HUES48 (cell line): ENCODE measurements around the gene ADAMTS17.
"Not testable (repeated sequence)": the region's sequence is repeated elsewhere in the genome, so short reads cannot be mapped to it uniquely, and the experiment has no call there.

ENCODE experiments used
- H3K27ac ChIP-seq: one replicate; pipeline ENCODE4 v1.7.0; 2013; ENCODE audit warnings: low read depth, low read length, inconsistent platforms
- H3K27me3 ChIP-seq: 2 replicates; pipeline ENCODE4 v1.6.1; 2013; ENCODE audit warnings: mild to moderate bottlenecking, low read length; ENCODE audit not compliant: control insufficient read depth, insufficient read depth
- H3K36me3 ChIP-seq: 2 replicates; pipeline ENCODE4 v1.6.1; 2013; ENCODE audit warnings: low read length; ENCODE audit not compliant: control insufficient read depth, insufficient read depth
- H3K4me1 ChIP-seq: 2 replicates; pipeline ENCODE4 v1.6.1; 2013; ENCODE audit warnings: mild to moderate bottlenecking, low read length; ENCODE audit not compliant: control insufficient read depth, insufficient read depth
- H3K4me3 ChIP-seq: 2 replicates; pipeline ENCODE4 v1.5.1; 2013; ENCODE audit warnings: mild to moderate bottlenecking, low read depth, low read length
- H3K9ac ChIP-seq: 2 replicates; pipeline ENCODE4 v1.6.1; 2013; ENCODE audit warnings: mild to moderate bottlenecking, low read depth, low read length, moderate library complexity
- H3K9me3 ChIP-seq: 2 replicates; pipeline ENCODE4 v1.6.1; 2013; ENCODE audit warnings: low read length; ENCODE audit not compliant: control insufficient read depth, insufficient read depth

Gene ADAMTS17

GRCh38 chr15:99982662-99983061 lies 359.1 kb downstream of the ADAMTS17 start:
- H3K9me3 ChIP-seq = no peaks in the 10 kb centered on the region
- no peaks in the 10 kb centered on the region for H3K27me3 ChIP-seq
- no peak overlapping the region for H3K9ac ChIP-seq
- H3K36me3 ChIP-seq = no peaks in the 10 kb centered on the region
- H3K4me3 ChIP-seq = peak overlapping the region; percentile 42
- H3K4me1 ChIP-seq = peaks cover 40% of the 10 kb centered on the region
- H3K27ac ChIP-seq = peak overlapping the region; percentile 98

GRCh38 chr15:99981839-99982658 lies 359.7 kb downstream of the ADAMTS17 start:
- H3K36me3 ChIP-seq = no peaks in the 10 kb centered on the region
- peaks cover 40% of the 10 kb centered on the region for H3K4me1 ChIP-seq
- no peak overlapping the region for H3K4me3 ChIP-seq
- H3K9ac ChIP-seq = no peak overlapping the region
- no peaks in the 10 kb centered on the region for H3K27me3 ChIP-seq
- no peaks in the 10 kb centered on the region for H3K9me3 ChIP-seq
- H3K27ac ChIP-seq = peak overlapping the region; percentile 98

GRCh38 chr15:99981191-99981647 lies 360.6 kb downstream of the ADAMTS17 start:
- H3K9ac ChIP-seq = no peak overlapping the region
- H3K36me3 ChIP-seq = no peaks in the 10 kb centered on the region
- H3K4me1 ChIP-seq = peaks cover 40% of the 10 kb centered on the region
- no peak overlapping the region for H3K27ac ChIP-seq
- H3K27me3 ChIP-seq = no peaks in the 10 kb centered on the region
- no peaks in the 10 kb centered on the region for H3K9me3 ChIP-seq
- no peak overlapping the region for H3K4me3 ChIP-seq

- H3K27ac ChIP-seq = no peak overlapping the region
- no peaks in the 10 kb centered on the region for H3K27me3 ChIP-seq
- H3K9ac ChIP-seq = no peak overlapping the region
- peaks cover 40% of the 10 kb centered on the region for H3K4me1 ChIP-seq
- no peak overlapping the region for H3K4me3 ChIP-seq
- no peaks in the 10 kb centered on the region for H3K9me3 ChIP-seq
- no peaks in the 10 kb centered on the region for H3K36me3 ChIP-seq
Observed at GRCh38 chr15:99980752-99981151, 361.0 kb downstream of the ADAMTS17 start.

- H3K4me3 ChIP-seq, H3K9ac ChIP-seq, H3K27ac ChIP-seq, H3K9me3 ChIP-seq, H3K36me3 ChIP-seq, H3K27me3 ChIP-seq: not testable (repeated sequence)
- H3K4me1 ChIP-seq = peaks cover 40% of the 10 kb centered on the region
Observed at GRCh38 chr15:99979886-99980285, 361.9 kb downstream of the ADAMTS17 start.

GRCh38 chr15:99979371-99979770 lies 362.4 kb downstream of the ADAMTS17 start:
- Histone ChIP-seq H3K9ac (no peak overlapping the region), H3K27me3 (no peaks in the 10 kb centered on the region), H3K36me3 (no peaks in the 10 kb centered on the region), H3K27ac (no peak overlapping the region), H3K9me3 (no peaks in the 10 kb centered on the region), H3K4me3 (no peak overlapping the region), H3K4me1 (peaks cover 37% of the 10 kb centered on the region)

GRCh38 chr15:99978426-99978825 lies 363.3 kb downstream of the ADAMTS17 start:
- Histone ChIP-seq H3K27ac (no peak overlapping the region), H3K36me3 (no peaks in the 10 kb centered on the region), H3K9me3 (no peaks in the 10 kb centered on the region), H3K9ac (no peak overlapping the region), H3K4me1 (peaks cover 27% of the 10 kb centered on the region), H3K27me3 (no peaks in the 10 kb centered on the region), H3K4me3 (no peak overlapping the region)

GRCh38 chr15:99977929-99978328 lies 363.8 kb downstream of the ADAMTS17 start:
- Histone ChIP-seq H3K27ac (no peak overlapping the region), H3K36me3 (no peaks in the 10 kb centered on the region), H3K9ac (no peak overlapping the region), H3K9me3 (no peaks in the 10 kb centered on the region), H3K4me3 (no peak overlapping the region), H3K4me1 (peaks cover 23% of the 10 kb centered on the region), H3K27me3 (no peaks in the 10 kb centered on the region)

GRCh38 chr15:99976811-99977271 lies 364.9 kb downstream of the ADAMTS17 start:
- Histone ChIP-seq H3K4me3 (no peak overlapping the region), H3K27ac (no peak overlapping the region), H3K36me3 (no peaks in the 10 kb centered on the region)

GRCh38 chr15:99976000-99976399 lies 365.8 kb downstream of the ADAMTS17 start:
- Histone ChIP-seq H3K27ac (no peak overlapping the region), H3K9me3 (no peaks in the 10 kb centered on the region), H3K36me3 (no peaks in the 10 kb centered on the region), H3K9ac (no peak overlapping the region), H3K4me1 (peaks cover 11% of the 10 kb centered on the region), H3K4me3 (no peak overlapping the region), H3K27me3 (no peaks in the 10 kb centered on the region)

More at GRCh38 chr15:99976811-99977271, 364.9 kb downstream of the ADAMTS17 start:
- H3K4me1 ChIP-seq = peaks cover 12% of the 10 kb centered on the region
- no peak overlapping the region for H3K9ac ChIP-seq
- no peaks in the 10 kb centered on the region for H3K27me3 ChIP-seq
- no peaks in the 10 kb centered on the region for H3K9me3 ChIP-seq

- Histone ChIP-seq H3K27me3 (no peaks in the 10 kb centered on the region), H3K36me3 (no peaks in the 10 kb centered on the region), H3K27ac (no peak overlapping the region), H3K9me3 (no peaks in the 10 kb centered on the region), H3K9ac (no peak overlapping the region), H3K4me1 (peaks cover 11% of the 10 kb centered on the region), H3K4me3 (no peak overlapping the region)
Observed at GRCh38 chr15:99974246-99974645, 367.5 kb downstream of the ADAMTS17 start.
